Peyer's patch (tissue), 4 donors: ENCODE data around the gene GIGYF2.

ENCODE experiments used
- POLR2A ChIP-seq, 2 donors: fragments of 450-650 bp; IDR thresholded peaks; one replicate each; pipeline ENCODE4 v1.5.1; 2017; ENCODE audit warnings: antibody characterized with exemption in 2 of 2, mild to moderate bottlenecking in 2 of 2, moderate library complexity in 2 of 2
- TF ChIP-seq, protein P1 (sequence below), 6 experiments: fragments of 450-650 bp in 4 of 6; fragments of 200-600 bp in 2 of 6; sonication (generic) in 1 of 6; IDR thresholded peaks; one replicate each; pipeline ENCODE4 v1.5.1; 2017 to 2019; ENCODE audit warnings: antibody characterized with exemption in 6 of 6, mild to moderate bottlenecking in 3 of 6, moderate library complexity in 1 of 6

DNA sequence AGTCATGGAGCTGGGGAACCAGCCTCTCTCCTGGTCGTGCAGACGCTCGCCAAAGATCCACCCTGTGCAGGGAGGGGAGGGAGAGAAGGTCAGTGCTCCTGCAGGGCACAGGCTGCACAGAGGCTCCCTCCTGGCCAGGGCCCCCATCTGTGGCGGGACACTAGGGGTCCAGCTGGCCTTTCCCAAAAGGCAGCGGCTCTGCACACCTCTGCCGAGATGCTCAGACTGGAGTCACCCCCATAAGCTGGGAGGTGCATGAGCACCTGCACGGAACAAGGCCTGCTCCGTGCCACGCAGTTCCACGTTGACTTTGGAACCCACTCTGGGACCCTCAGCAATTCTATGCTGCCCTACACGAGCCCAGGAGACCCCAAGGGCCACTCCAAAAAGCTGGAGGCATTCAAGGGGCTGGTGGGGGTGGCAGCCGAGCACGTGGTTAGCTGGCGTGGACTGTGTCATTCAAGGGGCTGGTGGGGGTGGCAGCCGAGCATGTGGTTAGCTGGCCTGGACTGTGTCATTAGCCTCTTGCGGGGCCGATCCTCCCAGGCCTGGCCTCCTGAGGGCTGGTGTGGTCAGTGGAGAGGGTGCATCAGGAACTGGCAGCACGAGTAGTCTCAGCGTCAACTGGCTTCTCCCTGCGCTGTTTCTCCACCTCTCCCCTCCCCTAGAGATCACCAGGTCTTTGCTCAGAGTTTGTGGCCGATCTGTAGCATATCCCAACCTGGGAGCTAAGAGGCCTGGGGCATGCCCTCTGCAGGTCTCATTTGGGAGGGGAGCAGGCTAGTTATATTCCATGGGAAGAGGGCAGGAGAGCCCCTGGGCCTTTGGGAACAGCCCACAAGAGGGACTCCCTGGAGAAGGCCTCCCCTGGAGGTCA, 182.7 kb downstream of the GIGYF2 start:
- no peak for TF ChIP-seq POLR2A (IDR thresholded peaks at IDR 0.05)
- TF ChIP-seq, protein P1, sequence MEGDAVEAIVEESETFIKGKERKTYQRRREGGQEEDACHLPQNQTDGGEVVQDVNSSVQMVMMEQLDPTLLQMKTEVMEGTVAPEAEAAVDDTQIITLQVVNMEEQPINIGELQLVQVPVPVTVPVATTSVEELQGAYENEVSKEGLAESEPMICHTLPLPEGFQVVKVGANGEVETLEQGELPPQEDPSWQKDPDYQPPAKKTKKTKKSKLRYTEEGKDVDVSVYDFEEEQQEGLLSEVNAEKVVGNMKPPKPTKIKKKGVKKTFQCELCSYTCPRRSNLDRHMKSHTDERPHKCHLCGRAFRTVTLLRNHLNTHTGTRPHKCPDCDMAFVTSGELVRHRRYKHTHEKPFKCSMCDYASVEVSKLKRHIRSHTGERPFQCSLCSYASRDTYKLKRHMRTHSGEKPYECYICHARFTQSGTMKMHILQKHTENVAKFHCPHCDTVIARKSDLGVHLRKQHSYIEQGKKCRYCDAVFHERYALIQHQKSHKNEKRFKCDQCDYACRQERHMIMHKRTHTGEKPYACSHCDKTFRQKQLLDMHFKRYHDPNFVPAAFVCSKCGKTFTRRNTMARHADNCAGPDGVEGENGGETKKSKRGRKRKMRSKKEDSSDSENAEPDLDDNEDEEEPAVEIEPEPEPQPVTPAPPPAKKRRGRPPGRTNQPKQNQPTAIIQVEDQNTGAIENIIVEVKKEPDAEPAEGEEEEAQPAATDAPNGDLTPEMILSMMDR (IDR thresholded peaks at IDR 0.05) = no peak
